ENCODE results near the gene NKPD1.

DNA sequence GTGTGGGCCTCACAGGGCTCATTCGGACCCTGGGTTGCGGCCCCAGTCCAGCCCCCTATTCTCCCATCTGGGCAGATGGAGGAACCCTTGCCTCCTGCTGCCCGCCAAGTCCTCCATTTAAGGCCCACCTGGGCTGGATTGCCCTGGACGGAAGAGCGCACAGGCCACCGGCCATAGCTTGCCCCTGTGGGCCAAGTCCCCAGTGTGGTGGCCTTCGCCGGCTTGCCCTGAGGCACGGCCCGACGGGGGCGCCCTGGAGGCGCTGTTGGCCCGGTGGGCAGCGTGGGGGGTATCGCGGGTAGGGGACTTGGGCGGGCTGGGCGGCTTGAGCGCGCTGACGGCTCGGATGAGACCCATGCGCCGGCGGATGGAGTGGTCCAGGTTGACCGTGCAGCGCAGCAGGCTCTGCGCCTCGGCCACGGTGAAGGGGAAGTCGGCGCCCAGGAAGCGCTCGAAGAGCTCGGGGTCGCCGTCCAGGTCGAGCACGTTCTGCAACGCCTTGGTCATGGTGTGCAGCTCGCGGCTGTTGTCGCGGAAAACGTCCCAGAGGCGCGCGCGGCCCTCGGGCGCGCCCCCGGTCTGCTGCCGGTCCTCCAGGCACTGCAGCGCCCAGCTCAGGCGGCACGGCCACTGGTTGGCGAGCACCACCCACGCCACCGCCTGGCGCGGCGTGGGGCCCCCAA lies 8.8 kb downstream of the NKPD1 start:
- no peak for TF ChIP-seq RAD21 (conservative IDR thresholded peaks at IDR 0.05 in 1 of 2, IDR thresholded peaks at IDR 0.05 in 1 of 2)
- TF ChIP-seq PHF8 (IDR thresholded peaks at IDR 0.05; ENCODE audit: borderline replicate concordance, low read depth), result no peak
- no peak for TF ChIP-seq ESRRA (IDR thresholded peaks at IDR 0.05; ENCODE audit: borderline replicate concordance, low read length)
